Neural progenitor cell (in vitro differentiated cells): ENCODE data around the gene YIF1B. TPM values are rescaled to one million over a fixed set of nuclear protein-coding genes. Genes with fewer than 3 reads are reported as not detected.
A peak's percentile ranks its signal among the peaks of the same experiment; 100 is the strongest.

Experiments used
- DNase-seq: peaks from one replicate; pipeline ENCODE4 v3.0.0-alpha.2; 2016; ENCODE audit warnings: low spot score
- H2AFZ ChIP-seq: fragments of 200-600 bp; sonication (generic); replicated peaks from 2 replicates; pipeline ENCODE4 v1.6.1; 2016; ENCODE audit warnings: antibody characterized with exemption
- H3F3A ChIP-seq: fragments of 200-600 bp; sonication (generic); 2 replicates; pipeline ENCODE4 v1.6.1; 2016; ENCODE audit warnings: antibody characterized with exemption, low read depth
- H3K27ac ChIP-seq: fragments of 200-600 bp; sonication (generic); 2 replicates; pipeline ENCODE4 v1.5.1; 2016; ENCODE audit warnings: mild to moderate bottlenecking
- H3K27me3 ChIP-seq: fragments of 200-600 bp; sonication (generic); 2 replicates; pipeline ENCODE4 v1.6.1; 2016; ENCODE audit warnings: mild to moderate bottlenecking, moderate library complexity
- H3K36me3 ChIP-seq: fragments of 200-600 bp; sonication (generic); 2 replicates; pipeline ENCODE4 v1.5.1; 2016
- H3K4me1 ChIP-seq: fragments of 200-600 bp; sonication (generic); 2 replicates; pipeline ENCODE4 v1.6.1; 2016; ENCODE audit warnings: mixed run types
- H3K4me2 ChIP-seq: fragments of 200-600 bp; sonication (generic); 2 replicates; pipeline ENCODE4 v1.6.1; 2016
- H3K4me3 ChIP-seq: fragments of 200-600 bp; sonication (generic); 2 replicates; pipeline ENCODE4 v1.5.1; 2016
- H3K79me2 ChIP-seq: fragments of 200-600 bp; sonication (generic); 2 replicates; pipeline ENCODE4 v1.6.1; 2016; ENCODE audit warnings: low read depth
- H3K9ac ChIP-seq: fragments of 200-600 bp; sonication (generic); 2 replicates; pipeline ENCODE4 v1.6.1; 2016
- H3K9me3 ChIP-seq: fragments of 200-600 bp; sonication (generic); 2 replicates; pipeline ENCODE4 v1.5.1; 2016; ENCODE audit warnings: low read depth
- H4K20me1 ChIP-seq: fragments of 200-600 bp; sonication (generic); 2 replicates; pipeline ENCODE4 v1.6.1; 2016; ENCODE audit warnings: low read depth
- H3K27ac Mint-ChIP-seq: 3 replicates; pipeline ENCODE4 v1.8.0; 2021; ENCODE audit warnings: mixed read lengths
- H3K27me3 Mint-ChIP-seq: 2 replicates; pipeline ENCODE4 v1.8.0; 2022; ENCODE audit warnings: low read depth, mild to moderate bottlenecking, inconsistent platforms, moderate library complexity, mixed read lengths; ENCODE audit not compliant: insufficient read depth
- H3K36me3 Mint-ChIP-seq: 3 replicates; pipeline ENCODE4 v1.8.0; 2021; ENCODE audit warnings: mixed read lengths
- H3K4me1 Mint-ChIP-seq: 3 replicates; pipeline ENCODE4 v1.8.0; 2021; ENCODE audit warnings: mixed read lengths
- H3K4me3 Mint-ChIP-seq: 3 replicates; pipeline ENCODE4 v1.8.0; 2021; ENCODE audit warnings: mild to moderate bottlenecking, moderate library complexity, mixed read lengths
- H3K9me3 Mint-ChIP-seq: 3 replicates; pipeline ENCODE4 v1.8.0; 2020; ENCODE audit warnings: mixed read lengths
- EZH2 ChIP-seq: fragments of 200-600 bp; sonication (generic); IDR thresholded peaks from 2 replicates; pipeline ENCODE4 v1.6.1; 2017; ENCODE audit warnings: antibody characterized with exemption, mild to moderate bottlenecking, moderate library complexity
- EZH2phosphoT487 ChIP-seq: fragments of 200-600 bp; sonication (generic); IDR thresholded peaks from 2 replicates; pipeline ENCODE4 v1.6.1; 2017; ENCODE audit warnings: antibody characterized with exemption
- total RNA-seq: library from RNA; depleted of rRNA; stranded (reverse); fragments of >200 nt; gene quantifications from 2 replicates; pipeline ENCODE4 v1.2.3, GENCODE V29; 2015; ENCODE audit warnings: low replicate concordance
- TF ChIP-seq, protein P1 (sequence below): fragments of 200-600 bp; sonication (generic); IDR thresholded peaks from 2 replicates; pipeline ENCODE4 v1.5.1; 2017; ENCODE audit warnings: antibody characterized with exemption, mild to moderate bottlenecking

The YIF1B gene
- total RNA-seq, 1 donor from 2014 or later, result 38.1 TPM

GRCh38 chr19:38290631-38291147 lies 25.1 kb downstream of the YIF1B start:
- no peak for TF ChIP-seq EZH2phosphoT487
- TF ChIP-seq EZH2, result no peak
- TF ChIP-seq, protein P1, sequence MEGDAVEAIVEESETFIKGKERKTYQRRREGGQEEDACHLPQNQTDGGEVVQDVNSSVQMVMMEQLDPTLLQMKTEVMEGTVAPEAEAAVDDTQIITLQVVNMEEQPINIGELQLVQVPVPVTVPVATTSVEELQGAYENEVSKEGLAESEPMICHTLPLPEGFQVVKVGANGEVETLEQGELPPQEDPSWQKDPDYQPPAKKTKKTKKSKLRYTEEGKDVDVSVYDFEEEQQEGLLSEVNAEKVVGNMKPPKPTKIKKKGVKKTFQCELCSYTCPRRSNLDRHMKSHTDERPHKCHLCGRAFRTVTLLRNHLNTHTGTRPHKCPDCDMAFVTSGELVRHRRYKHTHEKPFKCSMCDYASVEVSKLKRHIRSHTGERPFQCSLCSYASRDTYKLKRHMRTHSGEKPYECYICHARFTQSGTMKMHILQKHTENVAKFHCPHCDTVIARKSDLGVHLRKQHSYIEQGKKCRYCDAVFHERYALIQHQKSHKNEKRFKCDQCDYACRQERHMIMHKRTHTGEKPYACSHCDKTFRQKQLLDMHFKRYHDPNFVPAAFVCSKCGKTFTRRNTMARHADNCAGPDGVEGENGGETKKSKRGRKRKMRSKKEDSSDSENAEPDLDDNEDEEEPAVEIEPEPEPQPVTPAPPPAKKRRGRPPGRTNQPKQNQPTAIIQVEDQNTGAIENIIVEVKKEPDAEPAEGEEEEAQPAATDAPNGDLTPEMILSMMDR, result no peak
- no peaks in the 10 kb centered on the region for H3K9me3 ChIP-seq
- H3K27ac ChIP-seq, result no peak overlapping the region
- no peaks in the 10 kb centered on the region for H3F3A ChIP-seq
- DNase-seq, result no peak
- H2AFZ ChIP-seq, result no peak overlapping the region
- Mint-ChIP-seq H3K4me3 (no peak overlapping the region), H3K27ac (peak overlapping the region; percentile 65), H3K4me1 (peaks cover 28% of the 10 kb centered on the region), H3K36me3 (no peaks in the 10 kb centered on the region), H3K9me3 (no peaks in the 10 kb centered on the region), H3K27me3 (no peaks in the 10 kb centered on the region)
- no peak overlapping the region for H3K4me2 ChIP-seq
- no peak overlapping the region for H3K9ac ChIP-seq
- no peaks in the 10 kb centered on the region for H3K36me3 ChIP-seq
- no peaks in the 10 kb centered on the region for H3K27me3 ChIP-seq
- H3K4me3 ChIP-seq, result no peak overlapping the region
- no peaks in the 10 kb centered on the region for H4K20me1 ChIP-seq
- H3K79me2 ChIP-seq, result no peaks in the 10 kb centered on the region
- H3K4me1 ChIP-seq, result no peaks in the 10 kb centered on the region

GRCh38 chr19:38289955-38290354 lies 25.8 kb downstream of the YIF1B start:
- no peaks in the 10 kb centered on the region for H3K27me3 Mint-ChIP-seq
- DNase-seq, result no peak
- H4K20me1 ChIP-seq, result no peaks in the 10 kb centered on the region
- no peaks in the 10 kb centered on the region for H3F3A ChIP-seq
- H2AFZ ChIP-seq, result no peak overlapping the region
- no peaks in the 10 kb centered on the region for H3K36me3 Mint-ChIP-seq
- no peaks in the 10 kb centered on the region for H3K27me3 ChIP-seq
- H3K4me2 ChIP-seq, result no peak overlapping the region
- H3K27ac ChIP-seq, result no peak overlapping the region
- TF ChIP-seq, protein P1, result no peak
- TF ChIP-seq EZH2phosphoT487 (no peak), EZH2 (no peak)
- peaks cover 28% of the 10 kb centered on the region for H3K4me1 Mint-ChIP-seq
- no peaks in the 10 kb centered on the region for H3K79me2 ChIP-seq
- no peak overlapping the region for H3K4me3 ChIP-seq
- H3K9ac ChIP-seq, result no peak overlapping the region
- H3K9me3 Mint-ChIP-seq, result no peaks in the 10 kb centered on the region
- no peaks in the 10 kb centered on the region for H3K36me3 ChIP-seq
- no peak overlapping the region for H3K4me3 Mint-ChIP-seq
- no peaks in the 10 kb centered on the region for H3K9me3 ChIP-seq
- no peaks in the 10 kb centered on the region for H3K4me1 ChIP-seq
- peak overlapping the region; percentile 21 for H3K27ac Mint-ChIP-seq

- Mint-ChIP-seq H3K9me3 (no peaks in the 10 kb centered on the region), H3K27me3 (peaks cover 4% of the 10 kb centered on the region), H3K27ac (no peak overlapping the region), H3K36me3 (no peaks in the 10 kb centered on the region), H3K4me1 (peaks cover 23% of the 10 kb centered on the region), H3K4me3 (no peak overlapping the region)
- TF ChIP-seq EZH2 (no peak), EZH2phosphoT487 (no peak)
- TF ChIP-seq, protein P1, result no peak
- Histone ChIP-seq H3F3A (no peaks in the 10 kb centered on the region), H3K4me2 (no peak overlapping the region), H3K9ac (no peak overlapping the region), H4K20me1 (peaks cover 2% of the 10 kb centered on the region), H3K4me3 (no peak overlapping the region), H3K9me3 (no peaks in the 10 kb centered on the region), H3K27me3 (no peaks in the 10 kb centered on the region), H2AFZ (no peak overlapping the region), H3K36me3 (no peaks in the 10 kb centered on the region), H3K27ac (no peak overlapping the region), H3K79me2 (no peaks in the 10 kb centered on the region), H3K4me1 (no peaks in the 10 kb centered on the region)
- DNase-seq, result no peak
Measured at GRCh38 chr19:38288123-38288855, 27.5 kb downstream of the YIF1B start.
